ENCODE measurements around the gene BRWD1. TPM values are rescaled to one million over a fixed set of nuclear protein-coding genes. Genes with fewer than 3 reads are reported as not detected.
A peak's percentile ranks its signal among the peaks of the same experiment; 100 is the strongest.

Gene BRWD1
- total and polyA plus RNA-seq, 3 donors from 2014 or later = 32.8 to 123 (median 102) TPM

GRCh38 chr21:39332175-39332574 lies 18.7 kb upstream of the BRWD1 start:
- Histone ChIP-seq H3K9me3 (no peaks in the 10 kb centered on the region), H3K27ac (no peak overlapping the region), H3K27me3 (no peaks in the 10 kb centered on the region), H3K4me3 (no peak overlapping the region), H3K4me1 (peaks cover 8% of the 10 kb centered on the region), H3K36me3 (ENCODE audit: low read depth, missing control alignments) (no peaks in the 10 kb centered on the region)
- no peak for TF ChIP-seq POLR2A (IDR thresholded peaks at IDR 0.05)
- TF ChIP-seq, protein P1, sequence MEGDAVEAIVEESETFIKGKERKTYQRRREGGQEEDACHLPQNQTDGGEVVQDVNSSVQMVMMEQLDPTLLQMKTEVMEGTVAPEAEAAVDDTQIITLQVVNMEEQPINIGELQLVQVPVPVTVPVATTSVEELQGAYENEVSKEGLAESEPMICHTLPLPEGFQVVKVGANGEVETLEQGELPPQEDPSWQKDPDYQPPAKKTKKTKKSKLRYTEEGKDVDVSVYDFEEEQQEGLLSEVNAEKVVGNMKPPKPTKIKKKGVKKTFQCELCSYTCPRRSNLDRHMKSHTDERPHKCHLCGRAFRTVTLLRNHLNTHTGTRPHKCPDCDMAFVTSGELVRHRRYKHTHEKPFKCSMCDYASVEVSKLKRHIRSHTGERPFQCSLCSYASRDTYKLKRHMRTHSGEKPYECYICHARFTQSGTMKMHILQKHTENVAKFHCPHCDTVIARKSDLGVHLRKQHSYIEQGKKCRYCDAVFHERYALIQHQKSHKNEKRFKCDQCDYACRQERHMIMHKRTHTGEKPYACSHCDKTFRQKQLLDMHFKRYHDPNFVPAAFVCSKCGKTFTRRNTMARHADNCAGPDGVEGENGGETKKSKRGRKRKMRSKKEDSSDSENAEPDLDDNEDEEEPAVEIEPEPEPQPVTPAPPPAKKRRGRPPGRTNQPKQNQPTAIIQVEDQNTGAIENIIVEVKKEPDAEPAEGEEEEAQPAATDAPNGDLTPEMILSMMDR (IDR thresholded peaks at IDR 0.05) = no peak
- peak; percentile 45 for DNase-seq
- 34 to 49% methylated on average over 8 of the region's 8 CpGs for WGBS, 2 donors
- intact Hi-C loops (cut with DNase I; ENCODE audit: low total_unique reads) = no loop called here

- no peak for TF ChIP-seq POLR2A (IDR thresholded peaks at IDR 0.05)
- TF ChIP-seq, protein P1 (IDR thresholded peaks at IDR 0.05) = no peak
- WGBS, 2 donors = 89 to 91% methylated on average over 6 of the region's 6 CpGs
- DNase-seq = no peak
- Histone ChIP-seq H3K27me3 (no peaks in the 10 kb centered on the region), H3K4me1 (peaks cover 8% of the 10 kb centered on the region), H3K36me3 (ENCODE audit: low read depth, missing control alignments) (no peaks in the 10 kb centered on the region), H3K4me3 (no peak overlapping the region), H3K9me3 (no peaks in the 10 kb centered on the region), H3K27ac (no peak overlapping the region)
- intact Hi-C loops (cut with DNase I; ENCODE audit: low total_unique reads) = no loop called here
These were observed 16.6 kb upstream of the BRWD1 start for GRCh38 chr21:39330001-39330400.

GRCh38 chr21:39327727-39328126 lies 14.3 kb upstream of the BRWD1 start:
- H3K27me3 ChIP-seq = no peaks in the 10 kb centered on the region
- no peak for DNase-seq
- H3K27ac ChIP-seq = no peak overlapping the region
- no peaks in the 10 kb centered on the region for H3K36me3 ChIP-seq (ENCODE audit: low read depth, missing control alignments)
- H3K4me3 ChIP-seq = no peak overlapping the region
- intact Hi-C loops (cut with DNase I; ENCODE audit: low total_unique reads) = no loop called here
- TF ChIP-seq, protein P1 (IDR thresholded peaks at IDR 0.05) = no peak
- TF ChIP-seq POLR2A (IDR thresholded peaks at IDR 0.05) = no peak
- H3K4me1 ChIP-seq = peaks cover 8% of the 10 kb centered on the region
- WGBS, 2 donors = 95% methylated on average over 7 of the region's 7 CpGs
- H3K9me3 ChIP-seq = no peaks in the 10 kb centered on the region

GRCh38 chr21:39326607-39327307 lies 13.3 kb upstream of the BRWD1 start:
- intact Hi-C loops (cut with DNase I; ENCODE audit: low total_unique reads) = no loop called here

More at GRCh38 chr21:39326607-39327307, 13.3 kb upstream of the BRWD1 start:
- Histone ChIP-seq H3K4me1 (peaks cover 2% of the 10 kb centered on the region), H3K27ac (no peak overlapping the region), H3K36me3 (ENCODE audit: low read depth, missing control alignments) (no peaks in the 10 kb centered on the region), H3K4me3 (no peak overlapping the region), H3K27me3 (no peaks in the 10 kb centered on the region), H3K9me3 (no peaks in the 10 kb centered on the region)
- no peak for TF ChIP-seq POLR2A (IDR thresholded peaks at IDR 0.05)
- TF ChIP-seq, protein P1 (IDR thresholded peaks at IDR 0.05) = no peak
- DNase-seq = no peak
- 74 to 83% methylated on average over 7 of the region's 7 CpGs for WGBS, 2 donors
